D721Med (cell line): ENCODE measurements around the gene TNRC6A.

Source experiments
- DNase-seq: peaks from one replicate; pipeline ENCODE4 v3.0.0; 2011; ENCODE audit warnings: low spot score; ENCODE audit not compliant: insufficient read length
- FAIRE-seq: peaks from 2 replicates; lab custom pipeline; 2011; peaks lifted over from hg19 to GRCh38; lab: Jason Lieb, UNC
- CTCF ChIP-seq: IDR thresholded peaks from 2 replicates; pipeline ENCODE4 v1.5.1; 2012; ENCODE audit warnings: mild to moderate bottlenecking, control low read depth; ENCODE audit not compliant: insufficient read depth; ENCODE audit errors: missing control alignments

TNRC6A gene

GRCh38 chr16:24776501-24777220 lies 47.2 kb downstream of the TNRC6A start:
- TF ChIP-seq CTCF, result no peak
- DNase-seq (no peak), FAIRE-seq (no peak)

- no peak for TF ChIP-seq CTCF
- no peak for FAIRE-seq
- no peak for DNase-seq
These were observed 49.2 kb downstream of the TNRC6A start for GRCh38 chr16:24778671-24779070.

GRCh38 chr16:24781256-24781655 lies 51.8 kb downstream of the TNRC6A start:
- FAIRE-seq, result no peak
- TF ChIP-seq CTCF, result no peak
- no peak for DNase-seq

- no peak for TF ChIP-seq CTCF
- FAIRE-seq (no peak), DNase-seq (no peak)
These were observed 54.7 kb downstream of the TNRC6A start for GRCh38 chr16:24784121-24784520.

- FAIRE-seq (no peak), DNase-seq (no peak)
- TF ChIP-seq CTCF, result no peak
These were observed 60.4 kb downstream of the TNRC6A start for GRCh38 chr16:24789881-24790280.

GRCh38 chr16:24800586-24800985 lies 71.1 kb downstream of the TNRC6A start:
- no peak for TF ChIP-seq CTCF
- DNase-seq (no peak), FAIRE-seq (no peak)

GRCh38 chr16:24801761-24802302 lies 72.4 kb downstream of the TNRC6A start:
- no peak for TF ChIP-seq CTCF
- DNase-seq, result no peak
- FAIRE-seq, result no peak
